NCI-H774 (cell line): ENCODE measurements around the gene FAM186B.
"Not testable (repeated sequence)": the region's sequence is repeated elsewhere in the genome, so short reads cannot be mapped to it uniquely, and the experiment has no call there.

Experiments
- DNase-seq: peaks from one replicate; lab custom pipeline; 2025; lab: John Stamatoyannopoulos, UW

The FAM186B gene

GRCh38 chr12:49605539-49605938 is at the start of gene FAM186B:
FAM186B (minus strand) TSS chr12:49605639; CDS start chr12:49605477, 162 bp downstream.
- DNase-seq = not testable (repeated sequence)

- no peak for DNase-seq
These were observed 49.3 kb upstream of the FAM186B start for GRCh38 chr12:49654715-49655114.

- DNase-seq = no peak
These were observed 47.6 kb upstream of the FAM186B start for GRCh38 chr12:49652921-49653520.

- no peak for DNase-seq
These were observed 46.4 kb upstream of the FAM186B start for GRCh38 chr12:49651855-49652254.

- DNase-seq = no peak
These were observed 44.5 kb upstream of the FAM186B start for GRCh38 chr12:49649892-49650291.

- no peak for DNase-seq
These were observed 44.0 kb upstream of the FAM186B start for GRCh38 chr12:49649445-49649844.

- no peak for DNase-seq
These were observed 43.2 kb upstream of the FAM186B start for GRCh38 chr12:49648712-49649003.

GRCh38 chr12:49647827-49648711 is 42.6 kb upstream of the FAM186B start:
- no peak for DNase-seq

- no peak for DNase-seq
These were observed 41.6 kb upstream of the FAM186B start for GRCh38 chr12:49646871-49647654.

GRCh38 chr12:49646331-49646830 is 40.9 kb upstream of the FAM186B start:
- DNase-seq = no peak

GRCh38 chr12:49645146-49646039 is 40.0 kb upstream of the FAM186B start:
- DNase-seq = no peak

GRCh38 chr12:49644620-49644994 is 39.2 kb upstream of the FAM186B start:
- peak; percentile 57 for DNase-seq

GRCh38 chr12:49643961-49644619 is 38.7 kb upstream of the FAM186B start:
- no peak for DNase-seq

- DNase-seq = no peak
These were observed 37.7 kb upstream of the FAM186B start for GRCh38 chr12:49643135-49643534.

- no peak for DNase-seq
These were observed 36.9 kb upstream of the FAM186B start for GRCh38 chr12:49642370-49642802.

- no peak for DNase-seq
These were observed 36.4 kb upstream of the FAM186B start for GRCh38 chr12:49641748-49642369.

GRCh38 chr12:49636979-49637755 is 31.7 kb upstream of the FAM186B start:
- DNase-seq = peak; percentile 24

- DNase-seq = no peak
These were observed 31.1 kb upstream of the FAM186B start for GRCh38 chr12:49636574-49636973.

- DNase-seq = no peak
These were observed 30.2 kb upstream of the FAM186B start for GRCh38 chr12:49635656-49636055.

GRCh38 chr12:49635036-49635435 is 29.6 kb upstream of the FAM186B start:
- no peak for DNase-seq
